OCI-LY7 (cell line): Measurements from ENCODE around the gene PTDSS2.

Experiments used
- CTCF ChIP-seq: fragments of 200-600 bp; sonication (generic); conservative IDR thresholded peaks from 2 replicates; pipeline ENCODE4 v1.5.1; 2014; ENCODE audit warnings: mild to moderate bottlenecking, antibody characterized with exemption, low read length, moderate library complexity, mixed read lengths
- EZH2phosphoT487 ChIP-seq: fragments of 200-600 bp; sonication (generic); IDR thresholded peaks from 2 replicates; pipeline ENCODE4 v1.6.1; 2018; ENCODE audit warnings: low read depth, borderline replicate concordance, mild to moderate bottlenecking, mixed run types, antibody characterized with exemption, low read length, moderate library complexity, mixed read lengths

- no peak for TF ChIP-seq CTCF
- TF ChIP-seq EZH2phosphoT487: no peak
Measured at GRCh38 chr11:520428-521176, 70.5 kb downstream of the PTDSS2 start.
